GM12874 (cell line): ENCODE measurements around the gene BNC1.

Source experiments
- CTCF ChIP-seq: IDR thresholded peaks from 2 replicates; pipeline ENCODE4 v1.5.1; 2011; ENCODE audit warnings: low read depth, mild to moderate bottlenecking, control low read depth, low read length, moderate library complexity; ENCODE audit not compliant: insufficient read depth

Gene BNC1

DNA sequence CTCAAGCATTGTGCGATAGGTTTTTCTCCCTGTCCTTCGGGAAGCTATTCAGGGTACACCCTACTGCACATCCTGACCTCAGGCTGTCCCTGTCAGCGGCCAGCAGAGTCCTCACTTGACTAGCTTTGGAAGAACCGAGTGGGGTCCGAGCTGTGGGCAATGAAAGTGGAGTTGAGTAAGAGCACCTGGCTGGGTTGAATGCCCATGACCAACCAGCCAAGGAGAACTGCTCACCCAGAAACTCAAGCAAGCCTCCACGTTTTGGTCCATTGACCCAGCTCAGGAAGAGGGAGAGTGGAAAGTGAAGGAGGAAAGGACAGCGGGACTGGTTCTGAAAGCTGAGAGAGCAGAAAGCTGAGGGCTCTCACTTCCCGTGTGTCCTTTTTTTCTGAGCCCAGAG is 40.8 kb downstream of the BNC1 start:
- no peak for TF ChIP-seq CTCF

- no peak for TF ChIP-seq CTCF
Observed at GRCh38 chr15:83230242-83230641, 54.2 kb downstream of the BNC1 start.

GRCh38 chr15:83225449-83225848 is 59.0 kb downstream of the BNC1 start:
- no peak for TF ChIP-seq CTCF

- TF ChIP-seq CTCF = no peak
Observed at GRCh38 chr15:83219026-83219425, 65.4 kb downstream of the BNC1 start.

- TF ChIP-seq CTCF = no peak
Observed at GRCh38 chr15:83215306-83215705, 69.2 kb downstream of the BNC1 start.

GRCh38 chr15:83210619-83211018 is 73.8 kb downstream of the BNC1 start:
- no peak for TF ChIP-seq CTCF

GRCh38 chr15:83209333-83209732 is 75.1 kb downstream of the BNC1 start:
- no peak for TF ChIP-seq CTCF

- no peak for TF ChIP-seq CTCF
Observed at GRCh38 chr15:83208367-83208661, 76.2 kb downstream of the BNC1 start.
